ENCODE results near the gene PALM3. TPM values are rescaled to one million over a fixed set of nuclear protein-coding genes. Genes with fewer than 3 reads are reported as not detected.
"Not testable (repeated sequence)": the region's sequence is repeated elsewhere in the genome, so short reads cannot be mapped to it uniquely, and the experiment has no call there.

Gene PALM3
- total and polyA plus RNA-seq, 12 donors: 0.14 to 0.94 (median 0.33) TPM; not detected in 6

DNA sequence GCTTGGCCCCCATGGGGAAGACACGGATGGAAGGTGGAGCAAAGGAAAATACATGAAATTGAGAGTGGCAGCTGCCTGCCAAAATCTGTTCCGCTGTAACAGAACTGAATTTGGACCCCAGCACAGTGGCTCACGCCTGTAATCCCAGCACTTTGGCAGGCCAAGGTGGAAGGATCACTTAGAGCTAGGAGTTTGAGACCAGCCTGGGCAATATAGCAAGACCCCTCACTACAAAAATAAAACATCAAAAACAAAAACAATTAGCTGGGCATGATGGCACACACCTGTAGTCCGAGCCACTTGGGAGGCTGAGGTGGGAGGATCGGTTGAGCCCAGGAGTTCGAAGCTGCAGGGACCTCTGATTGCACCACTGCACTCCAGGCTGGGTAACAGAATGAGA lies 9.4 kb downstream of the PALM3 start:
- H3K9me3 ChIP-seq: peaks cover 0 to 14% (median 0%) of the 10 kb centered on the region in 11 donors
- WGBS, 2 donors: 91 to 93% methylated on average over 6 of the region's 6 CpGs
- intact Hi-C loops (cut with DNase I): loop anchor here in 3 of 10 donors (5.0 kb wide), 2 partner anchors 160 to 170 kb away; no protein-coding TSS in a partner anchor
- TF ChIP-seq CTCF (IDR thresholded peaks at IDR 0.05): no peak
- H3K27ac ChIP-seq: no peak overlapping the region
- H3K4me1 ChIP-seq: peaks cover 0 to 5% (median 0%) of the 10 kb centered on the region in 9 donors
- peaks cover 0 to 12% (median 0%) of the 10 kb centered on the region in 7 donors for H3K27me3 ChIP-seq
- ATAC-seq: no peak
- DNase-seq: no peak
- no peak overlapping the region for H3K4me3 ChIP-seq
- peaks cover 0 to 46% (median 0%) of the 10 kb centered on the region in 9 donors for H3K36me3 ChIP-seq

DNA sequence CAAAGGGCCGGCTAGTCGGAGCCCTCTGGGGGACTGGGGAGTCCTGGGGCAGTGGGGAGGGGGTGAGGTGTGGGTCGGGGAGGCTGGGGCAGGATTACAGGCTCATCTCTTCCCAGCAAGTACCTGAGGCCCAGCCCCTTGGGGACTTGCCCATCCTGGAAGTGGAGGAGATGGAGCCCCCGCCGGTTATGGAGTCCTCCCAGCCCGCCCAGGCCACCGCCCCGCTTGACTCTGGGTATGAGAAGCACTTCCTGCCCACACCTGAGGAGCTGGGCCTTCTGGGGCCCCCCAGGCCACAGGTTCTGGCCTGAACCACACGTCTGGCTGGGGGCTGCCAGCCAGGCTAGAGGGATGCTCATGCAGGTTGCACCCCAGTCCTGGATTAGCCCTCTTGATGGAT lies 9.9 kb downstream of the PALM3 start:
- no peak overlapping the region for H3K4me3 ChIP-seq
- no peak overlapping the region for H3K27ac ChIP-seq
- peaks cover 0 to under 1% (median 0%) of the 10 kb centered on the region in 9 donors for H3K4me1 ChIP-seq
- ATAC-seq (no peak), DNase-seq (no peak)
- TF ChIP-seq CTCF (IDR thresholded peaks at IDR 0.05): no peak
- H3K9me3 ChIP-seq: peaks cover 0 to 14% (median 0%) of the 10 kb centered on the region in 11 donors
- H3K27me3 ChIP-seq: peaks cover 0 to 7% (median 0%) of the 10 kb centered on the region in 7 donors
- WGBS, 2 donors: 87 to 91% methylated on average over 9 of the region's 9 CpGs
- intact Hi-C loops (cut with DNase I): loop anchor here in 3 of 10 donors (5.0 kb wide), 2 partner anchors 160 to 170 kb away; no protein-coding TSS in a partner anchor
- peaks cover 0 to 46% (median 0%) of the 10 kb centered on the region in 9 donors for H3K36me3 ChIP-seq

DNA sequence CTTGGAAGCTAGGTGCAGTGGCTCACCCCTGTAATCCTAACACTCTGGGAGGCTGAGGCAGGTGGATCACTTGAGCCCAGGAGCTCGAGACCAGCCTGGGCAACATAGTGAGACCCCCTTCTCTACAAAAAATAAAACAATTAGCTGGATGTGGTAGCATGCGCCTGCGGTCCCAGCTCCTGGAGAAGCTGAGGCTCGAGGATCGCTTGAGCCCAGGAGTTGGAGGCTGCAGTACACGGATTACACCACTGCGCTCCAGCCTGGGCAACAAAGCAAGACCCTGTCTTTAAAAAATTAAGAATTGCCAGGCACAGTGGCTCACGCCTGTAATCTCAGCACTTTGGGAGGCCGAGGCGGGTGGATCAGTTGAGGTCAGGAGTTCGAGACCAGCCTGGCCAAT lies 10.9 kb downstream of the PALM3 start:
- peaks cover 0 to 14% (median 0%) of the 10 kb centered on the region in 11 donors for H3K9me3 ChIP-seq
- not testable (repeated sequence) for H3K4me1 ChIP-seq, H3K4me3 ChIP-seq, H3K27me3 ChIP-seq, DNase-seq, ATAC-seq, H3K27ac ChIP-seq
- peaks cover 0 to 52% (median 0%) of the 10 kb centered on the region in 9 donors for H3K36me3 ChIP-seq
- WGBS, 2 donors: 93 to 95% methylated on average over 11 of the region's 11 CpGs
- intact Hi-C loops (cut with DNase I): loop anchor here in 3 of 10 donors (5.0 kb wide), 2 partner anchors 159 to 169 kb away; no protein-coding TSS in a partner anchor

- intact Hi-C loops (cut with DNase I): loop anchor here in 3 of 10 donors (5.0 kb wide), 2 partner anchors 158 to 168 kb away; no protein-coding TSS in a partner anchor
Measured at GRCh38 chr19:14050512-14050911, 11.4 kb downstream of the PALM3 start.

More at GRCh38 chr19:14050512-14050911, 11.4 kb downstream of the PALM3 start:
- Histone ChIP-seq H3K27me3 (no peaks in the 10 kb centered on the region), H3K9me3 (peaks cover 0 to 14% (median 0%) of the 10 kb centered on the region in 11 donors), H3K36me3 (peaks cover 0 to 56% (median 0%) of the 10 kb centered on the region in 9 donors), H3K27ac (no peak overlapping the region), H3K4me3 (no peak overlapping the region), H3K4me1 (no peaks in the 10 kb centered on the region)
- 94 to 99% methylated on average over 4 of the region's 4 CpGs for WGBS, 2 donors
- no peak for DNase-seq
- no peak for ATAC-seq
- no peak for TF ChIP-seq CTCF (IDR thresholded peaks at IDR 0.05)

Measured in heart right ventricle (tissue), 16 donors.